ENCODE data around the gene NKX6-2.

DNA sequence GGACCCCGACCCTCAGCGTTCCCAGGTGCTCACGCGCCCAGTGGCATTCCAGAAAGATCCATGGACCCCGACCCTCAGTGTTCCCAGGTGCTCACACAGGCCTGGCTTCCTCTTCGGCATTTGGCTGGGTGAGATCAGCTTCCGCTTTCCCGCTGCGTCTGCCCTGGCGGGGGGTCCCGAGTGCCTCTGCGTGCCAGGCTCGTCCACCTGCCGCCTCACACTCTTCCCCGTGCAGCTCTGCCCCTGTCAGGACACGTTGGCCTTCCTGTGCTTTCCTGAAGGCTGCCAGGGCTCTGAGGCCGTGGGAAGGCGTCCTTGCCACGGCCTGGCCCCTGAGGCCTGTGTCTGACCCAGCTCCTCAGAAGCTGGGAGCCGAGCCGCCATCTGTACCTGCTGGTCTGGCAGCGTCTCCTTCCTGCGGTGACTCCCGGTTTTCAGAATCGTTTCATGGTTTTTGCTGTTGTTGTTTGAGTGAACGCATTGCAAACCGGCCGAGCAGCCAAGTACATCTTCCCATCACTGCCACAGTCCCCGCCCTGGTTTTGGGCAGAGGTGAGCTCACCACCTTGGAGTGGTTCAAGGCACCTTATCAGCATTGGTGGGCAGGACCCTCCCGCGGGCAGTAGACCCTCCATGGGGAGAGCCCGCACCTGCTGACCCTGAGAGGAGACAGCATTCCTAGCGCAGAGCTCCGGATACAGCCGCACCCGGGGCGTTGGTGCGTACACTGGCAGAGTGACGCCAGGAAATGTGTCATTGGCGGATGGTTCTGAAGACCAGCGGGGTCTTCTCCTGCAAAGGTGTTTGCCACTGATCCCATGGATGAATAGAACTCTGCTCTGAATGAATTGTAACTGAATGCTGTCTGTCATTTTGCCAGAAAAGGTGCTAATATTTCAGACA, 17.4 kb downstream of the NKX6-2 start:
- TF ChIP-seq ZNF274 (IDR thresholded peaks at IDR 0.05; ENCODE audit: low read length) (no peak), ZNF274 (tag by site-specific recombination; IDR thresholded peaks at IDR 0.05; ENCODE audit: borderline replicate concordance) (no peak), ZNF140 (tag by site-specific recombination; IDR thresholded peaks at IDR 0.05) (no peak), ZNF76 (tag by site-specific recombination; IDR thresholded peaks at IDR 0.05; ENCODE audit: borderline replicate concordance, low read depth) (no peak)
- TF ChIP-seq, protein P1, sequence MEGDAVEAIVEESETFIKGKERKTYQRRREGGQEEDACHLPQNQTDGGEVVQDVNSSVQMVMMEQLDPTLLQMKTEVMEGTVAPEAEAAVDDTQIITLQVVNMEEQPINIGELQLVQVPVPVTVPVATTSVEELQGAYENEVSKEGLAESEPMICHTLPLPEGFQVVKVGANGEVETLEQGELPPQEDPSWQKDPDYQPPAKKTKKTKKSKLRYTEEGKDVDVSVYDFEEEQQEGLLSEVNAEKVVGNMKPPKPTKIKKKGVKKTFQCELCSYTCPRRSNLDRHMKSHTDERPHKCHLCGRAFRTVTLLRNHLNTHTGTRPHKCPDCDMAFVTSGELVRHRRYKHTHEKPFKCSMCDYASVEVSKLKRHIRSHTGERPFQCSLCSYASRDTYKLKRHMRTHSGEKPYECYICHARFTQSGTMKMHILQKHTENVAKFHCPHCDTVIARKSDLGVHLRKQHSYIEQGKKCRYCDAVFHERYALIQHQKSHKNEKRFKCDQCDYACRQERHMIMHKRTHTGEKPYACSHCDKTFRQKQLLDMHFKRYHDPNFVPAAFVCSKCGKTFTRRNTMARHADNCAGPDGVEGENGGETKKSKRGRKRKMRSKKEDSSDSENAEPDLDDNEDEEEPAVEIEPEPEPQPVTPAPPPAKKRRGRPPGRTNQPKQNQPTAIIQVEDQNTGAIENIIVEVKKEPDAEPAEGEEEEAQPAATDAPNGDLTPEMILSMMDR (tag by site-specific recombination; IDR thresholded peaks at IDR 0.05): no peak

Measured in HEK293 (cell line).